Cerebellar nuclear complex (tissue), 1 donor: ENCODE results near the gene IKZF2.

Source experiments
- DNase-seq, 2 experiments: peaks; one replicate each; lab custom pipeline; 2025; lab: John Stamatoyannopoulos, UW

The IKZF2 gene

DNA sequence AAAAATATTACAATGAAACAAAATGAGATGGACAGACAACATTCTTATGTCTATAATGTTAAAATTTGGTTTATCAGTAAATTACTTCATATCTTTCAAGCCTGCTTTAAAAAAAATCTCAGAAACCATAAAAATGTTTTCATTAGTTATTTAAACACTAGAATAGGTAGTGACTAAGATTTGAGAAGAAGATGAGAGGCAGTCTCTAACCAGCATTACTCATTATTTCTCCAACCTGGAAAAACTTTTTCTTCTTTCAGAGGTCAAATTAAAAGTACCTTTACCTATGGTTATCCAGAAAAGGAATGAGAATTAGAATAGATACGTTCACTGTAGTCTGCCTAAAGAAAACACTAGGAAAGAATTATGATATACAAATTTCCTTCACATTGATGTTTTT, 50.3 kb downstream of the IKZF2 start:
- DNase-seq, result no peak

- no peak for DNase-seq
Measured at GRCh38 chr2:213098612-213099011, 52.8 kb downstream of the IKZF2 start.

- DNase-seq, result no peak
Measured at GRCh38 chr2:213091765-213092164, 59.6 kb downstream of the IKZF2 start.

GRCh38 chr2:213090772-213091171, 60.6 kb downstream of the IKZF2 start:
- DNase-seq, result no peak

- DNase-seq, result no peak
Measured at GRCh38 chr2:213089438-213089837, 62.0 kb downstream of the IKZF2 start.

GRCh38 chr2:213087040-213087439, 64.4 kb downstream of the IKZF2 start:
- no peak for DNase-seq

DNA sequence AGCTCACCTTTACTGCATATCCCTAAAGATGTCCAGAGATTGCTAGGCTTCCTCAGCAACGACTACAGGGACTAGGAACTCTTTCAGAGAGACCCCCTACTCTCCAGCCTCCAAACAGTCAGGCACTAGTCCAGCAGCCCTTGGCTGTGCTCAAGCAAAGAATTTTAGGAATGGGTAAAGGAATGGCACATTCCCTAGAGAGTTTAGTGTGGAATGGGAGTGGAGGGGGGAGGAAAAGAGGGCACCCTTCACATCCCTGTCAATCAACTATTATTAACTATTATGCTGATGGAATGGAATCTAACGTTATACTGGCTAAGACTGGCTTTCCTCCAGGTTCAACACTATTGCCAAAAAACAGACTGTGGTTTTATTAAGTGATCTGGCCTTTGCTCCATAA, 64.8 kb downstream of the IKZF2 start:
- no peak for DNase-seq

DNA sequence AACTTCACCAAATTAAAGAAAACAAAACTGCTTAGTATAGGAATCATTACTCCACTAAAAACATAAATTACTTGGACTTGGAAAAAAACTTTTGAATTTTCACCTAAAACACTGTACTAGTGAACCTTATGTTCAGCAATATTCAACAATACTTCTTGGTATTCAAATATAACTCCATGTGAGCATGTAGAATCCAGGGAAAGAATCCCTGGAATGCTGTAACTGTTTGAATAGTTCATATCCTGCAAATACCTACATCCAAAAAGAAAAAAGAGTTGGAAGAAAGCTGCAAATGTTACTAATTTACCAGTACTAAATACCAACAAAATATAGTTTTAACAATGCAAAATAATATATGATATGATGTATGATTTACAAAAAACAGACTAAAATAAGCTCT, 65.4 kb downstream of the IKZF2 start:
- DNase-seq, result no peak

GRCh38 chr2:213085538-213085937, 65.9 kb downstream of the IKZF2 start:
- no peak for DNase-seq

DNA sequence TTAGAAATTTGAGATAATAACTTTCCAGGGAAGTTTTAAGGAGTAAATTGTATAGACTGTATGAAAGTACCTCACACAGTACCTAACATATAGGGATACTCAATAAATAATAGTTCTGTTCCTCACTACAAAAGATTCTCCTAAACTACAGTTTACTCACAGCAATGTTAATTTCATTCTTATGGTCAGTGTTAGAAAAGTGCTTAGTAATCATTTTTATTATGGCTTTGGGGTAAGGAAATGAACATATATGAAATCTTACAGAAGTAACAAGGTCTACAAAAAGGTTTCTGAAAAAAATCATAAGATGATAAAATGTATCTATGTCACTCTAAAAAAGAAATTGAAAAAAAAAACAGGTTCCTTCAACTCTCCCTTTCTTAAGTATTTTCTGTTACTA, 67.2 kb downstream of the IKZF2 start:
- no peak for DNase-seq

GRCh38 chr2:213080969-213081617, 70.3 kb downstream of the IKZF2 start:
- no peak for DNase-seq

GRCh38 chr2:213079756-213080155, 71.7 kb downstream of the IKZF2 start:
- DNase-seq, result no peak

DNA sequence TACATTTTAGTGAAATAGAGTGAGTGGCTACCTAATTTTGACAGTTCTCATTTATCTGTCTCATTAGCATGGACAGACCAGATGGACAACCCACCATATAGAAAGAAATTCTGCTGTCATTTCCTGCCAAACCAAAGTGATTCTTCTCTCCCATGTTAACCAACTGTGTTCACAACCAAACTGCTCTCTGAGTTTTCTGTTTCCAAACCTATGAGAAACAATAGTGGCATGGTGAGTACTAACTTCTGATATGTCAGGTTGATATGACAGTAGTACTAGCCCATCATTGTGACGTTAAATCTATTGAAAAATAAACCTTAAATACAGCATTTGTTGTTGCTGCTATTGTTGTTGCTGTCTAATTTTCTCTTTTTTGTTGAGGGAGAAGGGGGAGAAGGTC, 72.7 kb downstream of the IKZF2 start:
- no peak for DNase-seq

GRCh38 chr2:213069531-213069930, 81.9 kb downstream of the IKZF2 start:
- no peak for DNase-seq

DNA sequence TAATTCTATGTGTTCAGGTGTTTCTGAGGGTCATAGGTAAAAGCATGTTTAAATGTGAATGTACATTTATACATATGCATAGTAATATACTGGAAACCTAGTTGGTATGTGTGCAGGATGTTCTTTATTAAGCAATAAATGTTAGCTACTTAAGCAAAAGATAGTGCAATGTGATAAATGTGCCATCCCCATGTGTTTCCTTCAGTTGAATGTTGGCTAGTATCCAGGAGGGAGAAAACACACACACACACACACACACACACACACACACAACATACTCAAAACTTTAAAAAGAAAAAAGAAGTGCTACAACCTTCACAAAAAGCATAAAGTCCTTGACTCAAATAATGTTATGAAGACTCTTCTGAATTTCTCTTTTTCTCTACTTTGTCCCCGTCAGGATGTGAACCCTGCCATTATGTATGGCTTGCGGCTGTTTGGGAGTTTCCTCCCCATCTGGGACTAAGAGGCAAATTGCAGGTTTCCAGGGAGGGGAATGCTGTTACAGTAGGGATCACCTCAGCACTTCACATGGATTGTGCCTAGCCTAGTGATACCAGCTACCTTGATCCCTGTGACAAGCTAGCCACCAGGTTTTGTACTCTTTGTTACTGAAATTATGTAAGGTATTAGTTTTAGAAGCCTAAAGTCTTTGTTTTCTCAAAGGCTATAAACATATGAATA, 82.6 kb downstream of the IKZF2 start:
- no peak for DNase-seq

DNA sequence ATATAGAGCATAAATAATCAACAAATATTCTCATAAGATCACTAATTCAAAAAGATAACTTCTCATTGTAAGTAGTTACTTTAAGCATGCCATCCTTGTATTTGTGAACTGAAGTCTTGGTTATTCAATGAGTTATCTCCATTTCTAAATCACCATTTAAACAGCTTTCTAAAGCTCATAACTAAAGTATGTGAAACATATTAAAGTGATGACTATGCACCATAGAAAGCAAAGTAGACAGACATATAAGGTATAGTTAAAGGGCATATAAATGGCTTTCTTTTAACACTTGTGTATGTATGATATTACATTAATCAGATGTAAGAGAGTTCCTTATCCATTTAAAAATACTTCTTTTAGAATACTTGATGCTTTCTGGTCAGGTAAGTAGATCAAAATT, 83.5 kb downstream of the IKZF2 start:
- DNase-seq, result no peak

GRCh38 chr2:213066443-213066743, 85.0 kb downstream of the IKZF2 start:
- no peak for DNase-seq

GRCh38 chr2:213065583-213066442, 85.6 kb downstream of the IKZF2 start:
- DNase-seq, result no peak

- no peak for DNase-seq
Measured at GRCh38 chr2:213064099-213064498, 87.3 kb downstream of the IKZF2 start.

GRCh38 chr2:213057977-213058376, 93.4 kb downstream of the IKZF2 start:
- no peak for DNase-seq

DNA sequence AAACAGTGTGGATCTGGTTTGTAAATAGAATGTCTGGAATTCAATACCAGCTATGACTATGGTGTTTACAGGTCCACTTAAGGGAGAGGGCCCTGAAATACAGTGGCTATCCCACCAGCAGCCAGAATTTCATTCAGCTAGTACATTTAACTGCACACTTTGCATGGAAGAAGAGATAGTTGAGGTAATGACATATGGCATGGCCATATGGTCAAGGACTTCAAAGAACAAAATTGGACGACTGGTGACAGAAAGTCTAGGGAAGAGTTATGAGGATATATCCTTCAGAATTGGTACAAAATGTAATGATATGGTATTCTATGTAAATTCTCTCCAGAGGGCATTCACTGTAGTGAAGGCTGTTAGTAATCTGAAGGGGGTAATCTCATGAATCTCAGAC, 105.0 kb downstream of the IKZF2 start:
- no peak for DNase-seq

GRCh38 chr2:213043566-213043965, 107.8 kb downstream of the IKZF2 start:
- DNase-seq, result no peak

- no peak for DNase-seq
Measured at GRCh38 chr2:213042262-213042661, 109.2 kb downstream of the IKZF2 start.
